ENCODE measurements around the gene C1QA. TPM values are rescaled to one million over a fixed set of nuclear protein-coding genes. Genes with fewer than 3 reads are reported as not detected.

Gene C1QA
- total and polyA plus RNA-seq, 4 donors, result 27.4 to 513 (median 391) TPM

DNA sequence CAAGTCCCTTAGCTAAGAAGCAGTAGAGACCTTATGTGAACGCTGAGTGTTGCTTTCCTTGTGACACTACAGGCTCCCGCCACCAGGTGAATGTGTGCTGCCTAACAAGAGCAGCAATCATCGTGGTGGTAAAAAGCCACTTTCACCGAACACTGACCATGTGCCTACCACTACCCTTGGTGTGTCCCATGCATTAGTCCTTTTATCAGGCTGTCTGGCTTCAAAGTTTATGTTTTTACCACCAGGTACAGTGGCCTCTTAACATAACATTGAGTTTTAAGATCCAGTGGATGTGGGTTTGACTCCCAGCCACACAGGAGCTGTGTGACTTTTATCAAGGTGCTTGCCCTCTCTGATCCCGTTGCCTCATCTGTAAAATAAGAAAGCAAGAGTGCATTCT is 18.3 kb downstream of the C1QA start:
- no peak for DNase-seq
- H3K27ac ChIP-seq (ENCODE audit: low read depth in 1 of 2, low read length in 1 of 2), result no peak overlapping the region
- H3K4me3 ChIP-seq, result no peak overlapping the region
- H3K4me1 ChIP-seq (ENCODE audit: control insufficient read depth in 5 of 5, insufficient read depth in 5 of 5, low read length in 5 of 5), result peaks cover 0 to 3% (median 0%) of the 10 kb centered on the region in 5 donors
- no peak overlapping the region for H3K9ac ChIP-seq (ENCODE audit: insufficient read depth in 1 of 2, low read length in 2 of 2)
- H3K36me3 ChIP-seq (ENCODE audit: control insufficient read depth in 4 of 4, insufficient read depth in 4 of 4, low read length in 4 of 4), result no peaks in the 10 kb centered on the region
- WGBS, 2 donors, result 49 to 65% methylated on average over 5 of the region's 5 CpGs
- no peaks in the 10 kb centered on the region for H3K9me3 ChIP-seq (ENCODE audit: control insufficient read depth in 4 of 4, insufficient read depth in 3 of 4, low read length in 3 of 4)
- TF ChIP-seq, protein P1, sequence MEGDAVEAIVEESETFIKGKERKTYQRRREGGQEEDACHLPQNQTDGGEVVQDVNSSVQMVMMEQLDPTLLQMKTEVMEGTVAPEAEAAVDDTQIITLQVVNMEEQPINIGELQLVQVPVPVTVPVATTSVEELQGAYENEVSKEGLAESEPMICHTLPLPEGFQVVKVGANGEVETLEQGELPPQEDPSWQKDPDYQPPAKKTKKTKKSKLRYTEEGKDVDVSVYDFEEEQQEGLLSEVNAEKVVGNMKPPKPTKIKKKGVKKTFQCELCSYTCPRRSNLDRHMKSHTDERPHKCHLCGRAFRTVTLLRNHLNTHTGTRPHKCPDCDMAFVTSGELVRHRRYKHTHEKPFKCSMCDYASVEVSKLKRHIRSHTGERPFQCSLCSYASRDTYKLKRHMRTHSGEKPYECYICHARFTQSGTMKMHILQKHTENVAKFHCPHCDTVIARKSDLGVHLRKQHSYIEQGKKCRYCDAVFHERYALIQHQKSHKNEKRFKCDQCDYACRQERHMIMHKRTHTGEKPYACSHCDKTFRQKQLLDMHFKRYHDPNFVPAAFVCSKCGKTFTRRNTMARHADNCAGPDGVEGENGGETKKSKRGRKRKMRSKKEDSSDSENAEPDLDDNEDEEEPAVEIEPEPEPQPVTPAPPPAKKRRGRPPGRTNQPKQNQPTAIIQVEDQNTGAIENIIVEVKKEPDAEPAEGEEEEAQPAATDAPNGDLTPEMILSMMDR (IDR thresholded peaks at IDR 0.05; ENCODE audit: control extremely low read depth, extremely low read depth), result no peak
- no peak for ATAC-seq (ENCODE audit: insufficient read depth, low FRiP score)
- peaks cover 0 to 11% (median 0%) of the 10 kb centered on the region in 3 donors for H3K27me3 ChIP-seq (ENCODE audit: control insufficient read depth in 3 of 3, insufficient read depth in 3 of 3, low read length in 2 of 3)

DNA sequence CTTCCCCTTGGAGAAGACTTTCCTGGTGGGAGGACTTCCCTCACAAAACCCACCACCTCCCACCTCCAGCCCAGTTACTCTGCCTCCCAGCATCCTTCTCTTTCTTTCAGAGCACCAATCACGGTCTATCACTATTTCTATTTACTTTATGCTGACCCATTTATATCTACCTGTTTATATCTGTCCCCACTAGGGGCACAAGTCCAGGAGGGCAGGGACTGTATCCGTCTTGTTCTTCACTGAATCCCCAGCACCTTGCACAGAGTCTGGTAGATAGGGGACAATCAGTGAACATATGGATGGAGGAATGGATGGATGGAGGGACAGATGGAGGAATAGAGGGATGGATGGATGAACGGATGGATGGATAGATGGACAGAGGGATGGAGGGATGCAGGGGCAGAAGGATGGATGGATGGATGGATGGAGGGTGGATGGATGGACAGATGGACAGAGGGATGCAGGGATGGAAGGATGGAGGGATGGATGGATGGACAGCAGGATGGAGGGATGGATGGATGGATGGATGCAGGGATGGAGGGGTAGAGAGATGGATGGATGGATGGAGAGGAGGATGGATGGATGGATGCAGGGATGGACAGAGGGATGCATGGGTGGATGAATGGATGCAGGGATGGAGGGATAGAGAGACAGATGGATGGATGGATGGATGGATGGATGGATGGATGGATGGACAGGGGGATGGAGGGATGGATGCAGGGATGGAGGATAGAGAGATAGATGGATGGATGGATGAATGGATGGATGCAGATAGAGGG is 22.1 kb downstream of the C1QA start:
- H3K36me3 ChIP-seq (ENCODE audit: control insufficient read depth in 4 of 4, insufficient read depth in 4 of 4, low read length in 4 of 4), result no peaks in the 10 kb centered on the region
- H3K4me3 ChIP-seq, result no peak overlapping the region
- TF ChIP-seq, protein P1 (IDR thresholded peaks at IDR 0.05; ENCODE audit: control extremely low read depth, extremely low read depth), result no peak
- 59 to 62% methylated on average over 3 of the region's 3 CpGs for WGBS, 2 donors
- H3K27me3 ChIP-seq (ENCODE audit: control insufficient read depth in 3 of 3, insufficient read depth in 3 of 3, low read length in 2 of 3), result peaks cover 0 to 7% (median 0%) of the 10 kb centered on the region in 3 donors
- no peaks in the 10 kb centered on the region for H3K4me1 ChIP-seq (ENCODE audit: control insufficient read depth in 5 of 5, insufficient read depth in 5 of 5, low read length in 5 of 5)
- ATAC-seq (ENCODE audit: insufficient read depth, low FRiP score) (no peak), DNase-seq (no peak)
- no peaks in the 10 kb centered on the region for H3K9me3 ChIP-seq (ENCODE audit: control insufficient read depth in 4 of 4, insufficient read depth in 3 of 4, low read length in 3 of 4)
- no peak overlapping the region for H3K9ac ChIP-seq (ENCODE audit: insufficient read depth in 1 of 2, low read length in 2 of 2)
- H3K27ac ChIP-seq (ENCODE audit: low read depth in 1 of 2, low read length in 1 of 2), result no peak overlapping the region

DNA sequence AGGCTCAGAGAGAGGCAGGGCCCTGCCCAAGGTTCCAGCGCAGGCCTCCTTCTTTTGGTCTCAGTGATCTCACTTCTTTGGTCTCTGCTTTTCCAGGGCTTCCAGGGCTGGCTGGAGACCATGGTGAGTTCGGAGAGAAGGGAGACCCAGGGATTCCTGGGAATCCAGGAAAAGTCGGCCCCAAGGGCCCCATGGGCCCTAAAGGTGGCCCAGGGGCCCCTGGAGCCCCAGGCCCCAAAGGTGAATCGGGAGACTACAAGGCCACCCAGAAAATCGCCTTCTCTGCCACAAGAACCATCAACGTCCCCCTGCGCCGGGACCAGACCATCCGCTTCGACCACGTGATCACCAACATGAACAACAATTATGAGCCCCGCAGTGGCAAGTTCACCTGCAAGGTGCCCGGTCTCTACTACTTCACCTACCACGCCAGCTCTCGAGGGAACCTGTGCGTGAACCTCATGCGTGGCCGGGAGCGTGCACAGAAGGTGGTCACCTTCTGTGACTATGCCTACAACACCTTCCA is 24.4 kb downstream of the C1QA start:
- DNase-seq (no peak), ATAC-seq (ENCODE audit: insufficient read depth, low FRiP score) (no peak)
- TF ChIP-seq, protein P1 (IDR thresholded peaks at IDR 0.05; ENCODE audit: control extremely low read depth, extremely low read depth), result no peak
- H3K9ac ChIP-seq (ENCODE audit: insufficient read depth in 1 of 2, low read length in 2 of 2), result no peak overlapping the region
- H3K4me3 ChIP-seq, result no peak overlapping the region
- WGBS, 2 donors, result 92 to 94% methylated on average over 19 of the region's 19 CpGs
- H3K27ac ChIP-seq (ENCODE audit: low read depth in 1 of 2, low read length in 1 of 2), result no peak overlapping the region
- no peaks in the 10 kb centered on the region for H3K4me1 ChIP-seq (ENCODE audit: control insufficient read depth in 5 of 5, insufficient read depth in 5 of 5, low read length in 5 of 5)
- no peaks in the 10 kb centered on the region for H3K9me3 ChIP-seq (ENCODE audit: control insufficient read depth in 4 of 4, insufficient read depth in 3 of 4, low read length in 3 of 4)
- H3K36me3 ChIP-seq (ENCODE audit: control insufficient read depth in 4 of 4, insufficient read depth in 4 of 4, low read length in 4 of 4), result no peaks in the 10 kb centered on the region
- H3K27me3 ChIP-seq (ENCODE audit: control insufficient read depth in 3 of 3, insufficient read depth in 3 of 3, low read length in 2 of 3), result peaks cover 0 to 7% (median 0%) of the 10 kb centered on the region in 3 donors
